Uterus (tissue), 2 donors: ENCODE results near the gene PPFIBP1.

Source experiments
- CTCF ChIP-seq, 4 experiments: fragments of 200-600 bp in 2 of 4; fragments of 450-650 bp in 2 of 4; sonication (generic) in 2 of 4; IDR thresholded peaks; one replicate each; pipeline ENCODE4 v1.5.1; 2016 to 2019; ENCODE audit warnings: antibody characterized with exemption in 4 of 4, mild to moderate bottlenecking in 2 of 4, moderate library complexity in 1 of 4
- POLR2A ChIP-seq, 2 donors: fragments of 450-650 bp; IDR thresholded peaks; one replicate each; pipeline ENCODE4 v1.6.1; 2016; ENCODE audit warnings: antibody characterized with exemption in 2 of 2, mild to moderate bottlenecking in 1 of 2, moderate library complexity in 1 of 2

GRCh38 chr12:27614866-27615265 is 90.9 kb downstream of the PPFIBP1 start:
- no peak for TF ChIP-seq CTCF (IDR thresholded peaks at IDR 0.05)
- no peak for TF ChIP-seq POLR2A (IDR thresholded peaks at IDR 0.05)
